Activated naive CD4-positive, alpha-beta T cell treated with anti-CD3 and anti-CD28 coated beads, Interleukin-2, amount 10 ng/mL, durations not matched to agents 7 days and 5 days (primary cell): ENCODE results near the gene GRAMD1A.
"Not testable (repeated sequence)": the region's sequence is repeated elsewhere in the genome, so short reads cannot be mapped to it uniquely, and the experiment has no call there.

Source experiments
- CTCF ChIA-PET: fragments of 350-600 bp; sonication (Branson Sonifier 250); formaldehyde crosslinking; loops from one replicate; lab custom pipeline; 2021; ENCODE audit warnings: antibody characterized with exemption; lab: Charles Lee
- DNase-seq: peaks from one replicate; pipeline ENCODE4 v3.0.0-alpha.2; 2020
- H3K27ac Mint-ChIP-seq: one replicate; pipeline ENCODE4 v1.8.0; 2021; ENCODE audit warnings: mild to moderate bottlenecking, moderate library complexity, mixed read lengths
- H3K27me3 Mint-ChIP-seq: one replicate; pipeline ENCODE4 v1.8.0; 2021; ENCODE audit warnings: mild to moderate bottlenecking, mixed read lengths
- H3K36me3 Mint-ChIP-seq: one replicate; pipeline ENCODE4 v1.8.0; 2021; ENCODE audit warnings: mixed read lengths
- H3K4me1 Mint-ChIP-seq: one replicate; pipeline ENCODE4 v1.8.0; 2021; ENCODE audit warnings: mixed read lengths
- H3K4me3 Mint-ChIP-seq: one replicate; pipeline ENCODE4 v1.8.0; 2021; ENCODE audit warnings: mild to moderate bottlenecking, moderate library complexity, mixed read lengths
- H3K9me3 Mint-ChIP-seq: one replicate; pipeline ENCODE4 v1.8.0; 2021; ENCODE audit warnings: mixed read lengths

Gene GRAMD1A

GRCh38 chr19:35025969-35026368, 25.8 kb downstream of the GRAMD1A start:
- Mint-ChIP-seq H3K4me3 (no peak overlapping the region), H3K9me3 (no peaks in the 10 kb centered on the region), H3K27me3 (peaks cover 16% of the 10 kb centered on the region), H3K36me3 (peaks cover 42% of the 10 kb centered on the region), H3K27ac (no peak overlapping the region), H3K4me1 (peaks cover 3% of the 10 kb centered on the region)
- CTCF ChIA-PET, result interaction anchor here (1.8 kb wide), 1 partner anchor 18 kb away, joined by 7 read pairs; no protein-coding TSS in a partner anchor
- DNase-seq, result no peak

- Mint-ChIP-seq H3K9me3 (no peaks in the 10 kb centered on the region), H3K27me3 (peaks cover 21% of the 10 kb centered on the region), H3K27ac (no peak overlapping the region), H3K4me1 (peaks cover 7% of the 10 kb centered on the region), H3K36me3 (peaks cover 38% of the 10 kb centered on the region), H3K4me3 (no peak overlapping the region)
- CTCF ChIA-PET, result interaction anchor here (1.8 kb wide), 1 partner anchor 18 kb away, joined by 7 read pairs; no protein-coding TSS in a partner anchor
- no peak for DNase-seq
Observed at GRCh38 chr19:35026418-35026817, 26.3 kb downstream of the GRAMD1A start.

- no peaks in the 10 kb centered on the region for H3K9me3 Mint-ChIP-seq
- peaks cover 34% of the 10 kb centered on the region for H3K36me3 Mint-ChIP-seq
- H3K27ac Mint-ChIP-seq, result no peak overlapping the region
- H3K4me1 Mint-ChIP-seq, result peaks cover 9% of the 10 kb centered on the region
- H3K27me3 Mint-ChIP-seq, result peaks cover 26% of the 10 kb centered on the region
- CTCF ChIA-PET, result interaction anchor here (1.8 kb wide), 1 partner anchor 17 kb away, joined by 7 read pairs; no protein-coding TSS in a partner anchor
- no peak overlapping the region for H3K4me3 Mint-ChIP-seq
- no peak for DNase-seq
Observed at GRCh38 chr19:35027009-35027408, 26.9 kb downstream of the GRAMD1A start.

GRCh38 chr19:35027851-35028599, 27.9 kb downstream of the GRAMD1A start:
- no peak overlapping the region for H3K27ac Mint-ChIP-seq
- peaks cover 9% of the 10 kb centered on the region for H3K4me1 Mint-ChIP-seq
- H3K4me3 Mint-ChIP-seq, result no peak overlapping the region
- H3K36me3 Mint-ChIP-seq, result peaks cover 28% of the 10 kb centered on the region
- no peak for DNase-seq
- H3K9me3 Mint-ChIP-seq, result no peaks in the 10 kb centered on the region
- CTCF ChIA-PET, result interaction anchor here (0.9 kb wide), 1 partner anchor 16 kb away, joined by 6 read pairs; no protein-coding TSS in a partner anchor
- H3K27me3 Mint-ChIP-seq, result peaks cover 37% of the 10 kb centered on the region

GRCh38 chr19:35028600-35028885, 28.4 kb downstream of the GRAMD1A start:
- DNase-seq, H3K4me3 Mint-ChIP-seq, H3K27ac Mint-ChIP-seq, CTCF ChIA-PET, H3K4me1 Mint-ChIP-seq, H3K9me3 Mint-ChIP-seq: not testable (repeated sequence)
- peaks cover 42% of the 10 kb centered on the region for H3K27me3 Mint-ChIP-seq
- peaks cover 26% of the 10 kb centered on the region for H3K36me3 Mint-ChIP-seq

- CTCF ChIA-PET, H3K9me3 Mint-ChIP-seq, H3K27ac Mint-ChIP-seq, DNase-seq, H3K4me1 Mint-ChIP-seq: not testable (repeated sequence)
- Mint-ChIP-seq H3K27me3 (peaks cover 49% of the 10 kb centered on the region), H3K36me3 (peaks cover 23% of the 10 kb centered on the region), H3K4me3 (peak overlapping the region; percentile 57)
Observed at GRCh38 chr19:35029275-35029736, 29.2 kb downstream of the GRAMD1A start.

- peaks cover 21% of the 10 kb centered on the region for H3K36me3 Mint-ChIP-seq
- H3K4me1 Mint-ChIP-seq, result peaks cover 9% of the 10 kb centered on the region
- CTCF ChIA-PET, result interaction anchor here (0.7 kb wide), 1 partner anchor 9 kb away, joined by 3 read pairs; no protein-coding TSS in a partner anchor
- no peak for DNase-seq
- peaks cover 54% of the 10 kb centered on the region for H3K27me3 Mint-ChIP-seq
- no peaks in the 10 kb centered on the region for H3K9me3 Mint-ChIP-seq
- no peak overlapping the region for H3K27ac Mint-ChIP-seq
- H3K4me3 Mint-ChIP-seq, result peak overlapping the region; percentile 57
Observed at GRCh38 chr19:35029737-35030256, 29.7 kb downstream of the GRAMD1A start.

GRCh38 chr19:35030257-35031071, 30.3 kb downstream of the GRAMD1A start, which contains the start of gene SCN1B:
Gene SCN1B (plus strand): TSS chr19:35030470. CDS start chr19:35030821, 351 bp downstream.
- Mint-ChIP-seq H3K4me1 (peaks cover 9% of the 10 kb centered on the region), H3K9me3 (no peaks in the 10 kb centered on the region), H3K27me3 (peaks cover 56% of the 10 kb centered on the region), H3K4me3 (peak within 1 kb of the TSS; percentile 66), H3K27ac (peak within 1 kb of the TSS; percentile 13), H3K36me3 (peaks cover 16% of the 10 kb centered on the region)
- CTCF ChIA-PET, result interaction anchor here (0.7 kb wide), 1 partner anchor 8 kb away, joined by 3 read pairs; no protein-coding TSS in a partner anchor
- peak; percentile 71 for DNase-seq

- Mint-ChIP-seq H3K4me1 (peaks cover 9% of the 10 kb centered on the region), H3K9me3 (no peaks in the 10 kb centered on the region), H3K36me3 (peaks cover 11% of the 10 kb centered on the region), H3K27ac (peak overlapping the region; percentile 13), H3K27me3 (peaks cover 56% of the 10 kb centered on the region), H3K4me3 (peak overlapping the region; percentile 66)
- CTCF ChIA-PET, result interaction anchor here (0.7 kb wide), 1 partner anchor 30 kb away, joined by 5 read pairs; no protein-coding TSS in a partner anchor
- DNase-seq, result no peak
Observed at GRCh38 chr19:35031072-35031881, 31.2 kb downstream of the GRAMD1A start.

- DNase-seq, result no peak
- CTCF ChIA-PET, result no interaction called here
- peaks cover 9% of the 10 kb centered on the region for H3K4me1 Mint-ChIP-seq
- peaks cover 62% of the 10 kb centered on the region for H3K27me3 Mint-ChIP-seq
- peaks cover 5% of the 10 kb centered on the region for H3K36me3 Mint-ChIP-seq
- no peak overlapping the region for H3K27ac Mint-ChIP-seq
- no peaks in the 10 kb centered on the region for H3K9me3 Mint-ChIP-seq
- H3K4me3 Mint-ChIP-seq, result no peak overlapping the region
Observed at GRCh38 chr19:35032356-35032865, 32.3 kb downstream of the GRAMD1A start.

- CTCF ChIA-PET, result interaction anchor here (0.7 to 1.0 kb wide), 2 partner anchors 9 to 33 kb away, joined by 3 to 4 read pairs; no protein-coding TSS in a partner anchor
- no peak for DNase-seq
- Mint-ChIP-seq H3K4me3 (no peak overlapping the region), H3K27me3 (peaks cover 70% of the 10 kb centered on the region), H3K36me3 (peaks cover 2% of the 10 kb centered on the region), H3K4me1 (peaks cover 9% of the 10 kb centered on the region), H3K27ac (no peak overlapping the region), H3K9me3 (no peaks in the 10 kb centered on the region)
Observed at GRCh38 chr19:35033067-35034004, 33.2 kb downstream of the GRAMD1A start.

- H3K4me1 Mint-ChIP-seq, result peaks cover 9% of the 10 kb centered on the region
- no peak overlapping the region for H3K4me3 Mint-ChIP-seq
- H3K27ac Mint-ChIP-seq, result no peak overlapping the region
- no peak for DNase-seq
- no peaks in the 10 kb centered on the region for H3K36me3 Mint-ChIP-seq
- CTCF ChIA-PET, result interaction anchor here (0.7 to 1.5 kb wide), 3 partner anchors 9 to 33 kb away, joined by 3 to 10 read pairs (median 4); no protein-coding TSS in a partner anchor
- no peaks in the 10 kb centered on the region for H3K9me3 Mint-ChIP-seq
- peaks cover 73% of the 10 kb centered on the region for H3K27me3 Mint-ChIP-seq
Observed at GRCh38 chr19:35034005-35034502, 33.9 kb downstream of the GRAMD1A start.
